HG02623 (cell line): ENCODE measurements around the gene TMEM196.
A peak's percentile ranks its signal among the peaks of the same experiment; 100 is the strongest.
"Not testable (repeated sequence)": the region's sequence is repeated elsewhere in the genome, so short reads cannot be mapped to it uniquely, and the experiment has no call there.

Experiments used
- ATAC-seq: cut with Tn5 transposase; IDR thresholded peaks from one replicate; pipeline ENCODE4 v1.9.1; 2021; ENCODE audit warnings: moderate library complexity; ENCODE audit not compliant: unreplicated experiment

TMEM196 gene

DNA sequence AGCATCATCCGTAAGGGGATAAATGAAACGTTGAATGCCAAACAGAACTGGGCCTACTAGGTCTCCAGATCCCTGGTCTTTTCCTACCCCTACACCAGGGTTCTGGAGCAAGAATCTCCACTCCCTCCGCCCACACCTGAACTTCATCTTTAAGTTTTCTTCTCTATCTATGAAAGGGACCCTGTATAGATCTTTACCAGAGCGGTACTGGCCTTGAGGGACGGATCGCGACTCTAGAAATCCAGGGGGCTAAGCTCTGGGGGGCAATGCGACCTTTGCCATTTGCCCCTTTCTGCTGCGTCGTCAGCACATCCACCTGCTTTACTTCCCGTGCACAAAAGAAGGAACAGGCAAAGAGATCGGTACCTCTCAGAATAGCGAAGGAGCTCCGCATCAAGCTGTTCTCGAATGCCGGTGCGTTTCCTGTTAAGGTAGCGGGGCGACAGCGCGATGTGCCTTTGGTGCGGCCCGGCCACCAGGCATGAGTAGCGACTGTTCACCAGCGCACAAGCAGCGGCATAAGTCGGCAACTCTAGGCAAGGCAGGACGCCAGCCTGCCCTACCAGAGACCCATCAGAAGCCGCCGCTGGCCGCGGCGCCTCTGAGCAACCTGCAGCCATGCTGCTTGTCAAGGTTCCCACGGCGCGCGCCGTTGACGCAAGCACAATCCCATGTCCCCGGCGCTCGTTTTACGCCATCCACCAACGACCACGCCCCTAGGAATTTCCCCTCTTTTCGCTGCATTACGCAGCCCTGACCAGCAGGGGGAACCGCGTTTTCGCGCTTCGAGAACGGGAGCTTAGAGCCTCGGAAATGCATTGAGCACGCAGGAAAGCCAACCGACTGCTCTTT, 64.8 kb downstream of the TMEM196 start, which contains the start of gene POLR1F:
Gene POLR1F (minus strand): TSS at position 641 of the 852 bp plus-strand sequence. CDS start 21 bp downstream, at position 620.
- peak; percentile 98 for ATAC-seq

DNA sequence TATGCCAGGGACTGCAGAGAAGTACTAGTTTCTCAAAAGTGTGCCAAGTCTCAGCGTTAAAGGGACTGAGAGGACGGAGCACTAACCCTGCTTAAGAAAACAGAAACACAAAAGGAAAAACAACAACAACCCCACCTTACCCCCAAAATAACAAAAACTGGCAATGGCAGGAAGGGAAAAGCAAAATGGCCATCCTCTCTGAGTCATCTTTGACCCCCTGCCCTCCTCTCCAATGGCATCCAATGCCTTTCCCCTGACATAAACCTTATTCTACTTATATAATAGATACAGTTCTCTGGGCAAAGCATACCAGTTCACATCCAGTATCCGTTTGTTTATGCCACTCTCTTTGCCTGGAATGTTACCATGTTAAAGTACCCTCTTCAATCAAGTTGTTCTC, 66.2 kb downstream of the TMEM196 start:
- ATAC-seq = no peak

DNA sequence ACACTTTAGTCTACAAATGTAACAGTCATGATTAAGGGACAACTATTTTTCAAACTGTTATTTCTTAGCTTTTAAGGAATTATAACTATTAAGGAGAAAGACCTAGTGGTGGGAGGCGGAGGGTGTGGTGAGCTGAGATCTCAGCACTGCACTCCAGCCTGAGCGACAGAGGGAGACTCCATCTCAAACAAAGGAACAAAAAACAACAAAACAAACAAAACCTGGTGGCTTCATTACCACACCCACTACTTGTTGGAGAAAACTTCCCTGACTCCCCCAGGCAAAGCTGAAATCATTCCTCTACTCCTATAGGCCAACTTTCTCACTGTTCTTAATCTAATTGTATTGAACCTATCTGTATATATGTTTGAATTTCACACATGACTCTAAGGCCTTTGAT, 67.8 kb downstream of the TMEM196 start:
- ATAC-seq = no peak

DNA sequence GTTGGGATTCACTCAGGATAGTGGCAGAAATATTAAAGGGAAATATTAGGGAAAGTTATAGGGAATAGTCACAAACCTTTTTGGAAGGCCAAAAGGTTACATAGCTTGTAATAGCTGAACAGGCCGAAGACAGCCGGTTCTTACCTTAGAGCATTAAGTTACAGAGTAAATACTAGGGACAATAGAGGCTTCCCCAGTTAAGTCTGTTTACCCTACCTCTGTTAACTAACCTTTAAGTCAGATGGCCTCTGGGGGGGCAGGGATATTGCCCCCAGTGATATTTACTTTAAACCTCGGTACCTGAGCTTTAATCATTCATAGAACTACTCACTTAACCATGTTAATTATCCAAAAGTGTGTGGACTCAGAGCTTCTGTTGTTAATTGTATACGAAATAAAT, 71.9 kb downstream of the TMEM196 start:
- no peak for ATAC-seq

DNA sequence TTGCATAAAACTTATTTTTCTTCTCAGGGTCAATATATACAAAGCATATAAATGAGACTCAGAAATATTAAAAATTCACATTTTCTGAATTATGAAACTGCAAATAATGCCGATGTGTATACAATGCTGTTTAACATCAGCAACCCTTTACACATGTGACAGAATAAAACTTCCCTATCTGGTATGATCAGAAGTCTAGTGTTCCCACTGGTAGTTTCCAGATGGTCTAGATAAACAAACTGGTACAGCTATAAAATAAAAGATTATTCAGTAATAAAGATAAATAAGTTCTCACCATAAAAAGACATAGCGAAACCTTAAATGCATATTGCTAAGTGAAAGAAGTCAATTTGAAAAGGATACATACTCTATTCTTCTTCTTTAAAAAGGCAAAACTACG, 72.5 kb downstream of the TMEM196 start:
- no peak for ATAC-seq

DNA sequence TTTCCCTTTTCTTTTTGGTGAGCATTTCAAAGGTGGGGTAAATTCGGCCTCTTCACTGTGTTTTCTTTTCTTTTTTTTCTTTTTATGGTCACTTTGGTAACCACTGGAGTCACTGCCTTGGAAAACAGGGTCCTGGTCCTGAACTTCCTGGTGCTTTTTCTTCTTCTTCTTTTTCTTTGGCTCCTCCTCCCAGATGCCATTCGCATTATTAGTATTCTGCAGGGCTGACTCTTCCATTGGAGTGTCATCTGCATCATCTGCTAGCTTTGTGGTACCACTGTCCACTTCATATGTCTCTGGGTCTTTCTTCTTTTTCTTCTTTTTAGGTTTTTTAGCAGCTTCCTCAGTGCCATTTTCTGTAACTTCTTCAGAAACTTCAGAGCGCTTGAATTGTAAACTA, 75.1 kb downstream of the TMEM196 start:
- ATAC-seq = no peak

DNA sequence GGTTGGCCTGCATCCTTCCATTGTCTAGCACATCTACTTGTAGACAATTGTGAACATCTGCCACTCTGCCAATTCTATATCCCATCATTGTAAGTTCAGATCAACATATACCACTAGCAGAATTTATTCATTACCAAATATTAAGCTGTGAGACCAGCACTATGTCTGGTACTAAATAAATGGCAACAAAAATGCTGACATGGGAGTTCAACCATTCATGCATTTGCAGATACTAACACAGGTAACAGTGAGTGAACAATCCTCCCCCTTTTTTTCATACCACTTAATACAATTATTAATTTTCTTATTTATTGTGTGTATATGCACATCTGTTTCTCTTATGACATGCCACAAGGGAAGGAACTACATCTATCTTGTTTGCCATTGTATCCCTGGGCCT, 76.5 kb downstream of the TMEM196 start:
- no peak for ATAC-seq

DNA sequence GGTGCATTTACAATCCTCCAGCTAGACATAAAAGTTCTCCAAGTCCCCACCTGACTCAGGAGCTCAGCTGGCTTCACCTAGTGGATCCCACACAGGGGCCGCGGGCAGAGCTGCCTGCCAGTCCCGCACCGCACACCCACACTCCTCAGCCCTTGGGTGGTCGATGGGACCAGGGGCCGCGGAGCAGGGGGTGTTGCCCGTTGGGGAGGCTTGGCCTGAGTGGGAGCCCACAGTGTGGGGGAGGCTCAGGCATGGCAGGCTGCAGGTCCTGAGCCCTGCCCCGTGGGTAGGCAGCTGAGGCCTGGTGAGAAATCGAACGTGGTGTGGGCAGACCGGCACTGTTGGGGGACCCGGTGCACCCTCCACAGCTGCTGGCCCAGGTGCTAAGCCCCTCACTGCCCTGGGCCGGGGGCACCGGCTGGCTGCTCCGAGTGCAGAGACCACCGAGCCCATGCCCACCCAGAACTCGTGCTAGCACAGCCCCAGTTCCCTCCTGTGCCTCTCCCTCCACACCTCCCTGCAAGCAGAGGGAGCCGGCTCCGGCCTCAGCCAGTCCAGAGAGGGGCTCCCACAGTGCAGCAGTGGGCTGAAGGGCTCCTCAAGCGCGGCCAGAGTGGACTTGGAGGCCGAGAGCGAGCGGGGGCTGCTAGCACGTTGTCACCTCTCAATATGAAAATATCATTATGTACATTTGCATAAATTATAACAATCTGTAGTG, 81.1 kb downstream of the TMEM196 start:
- ATAC-seq = no peak

DNA sequence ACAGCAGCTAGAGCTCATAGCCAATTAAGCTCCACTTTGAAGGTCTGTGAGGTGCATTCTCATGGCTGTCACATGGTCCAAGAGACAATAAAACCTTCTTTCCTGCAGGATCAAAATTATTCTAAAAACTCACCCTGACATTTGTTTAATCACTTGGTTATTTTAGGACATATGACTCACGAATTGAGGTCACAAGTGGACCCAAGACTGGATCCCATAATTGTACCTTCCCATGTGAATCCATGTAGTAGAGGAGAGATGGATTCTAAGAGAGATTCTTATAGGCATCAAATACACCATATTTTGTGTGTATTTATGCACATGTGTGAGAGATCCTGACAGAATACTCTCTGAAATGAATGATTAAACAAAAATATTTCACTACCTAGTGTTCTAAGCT, 82.7 kb downstream of the TMEM196 start:
- ATAC-seq = no peak

DNA sequence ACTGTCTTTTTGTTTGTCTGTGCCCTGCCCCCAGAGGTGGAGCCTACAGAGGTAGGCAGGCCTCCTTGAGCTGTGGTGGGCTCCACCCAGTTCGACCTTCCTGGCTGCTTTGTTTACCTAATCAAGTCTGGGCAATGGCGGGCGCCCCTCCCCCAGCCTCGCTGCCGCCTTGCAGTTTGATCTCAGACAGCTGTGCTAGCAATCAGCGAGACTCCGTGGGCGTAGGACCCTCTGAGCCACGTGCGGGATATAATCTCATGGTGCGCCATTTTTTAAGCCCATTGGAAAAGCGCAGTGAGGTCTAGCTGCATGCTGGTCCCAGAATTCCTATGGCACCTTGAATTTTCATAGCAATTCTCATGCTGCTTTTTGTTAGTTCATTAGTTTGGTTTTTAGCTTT, 84.3 kb downstream of the TMEM196 start:
- ATAC-seq = not testable (repeated sequence)

DNA sequence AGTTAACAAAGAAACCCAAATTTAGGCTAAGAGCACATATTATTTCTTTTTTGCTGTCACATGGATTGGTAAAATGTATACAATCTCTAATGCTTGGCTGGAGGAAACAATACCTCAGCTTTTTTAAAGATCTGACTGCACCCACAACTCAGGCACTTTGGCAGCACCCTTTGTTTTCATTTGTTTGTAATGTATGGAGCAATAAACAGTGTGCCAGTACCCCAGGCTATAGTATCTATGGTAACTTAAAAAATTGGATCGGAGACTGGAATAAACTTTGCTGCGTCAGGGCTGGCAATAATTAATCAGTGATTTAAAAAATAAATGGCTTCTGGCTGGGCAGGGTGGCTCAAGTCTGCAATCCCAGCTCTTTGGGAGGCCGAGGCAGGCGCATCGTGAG, 91.8 kb downstream of the TMEM196 start:
- ATAC-seq = no peak

DNA sequence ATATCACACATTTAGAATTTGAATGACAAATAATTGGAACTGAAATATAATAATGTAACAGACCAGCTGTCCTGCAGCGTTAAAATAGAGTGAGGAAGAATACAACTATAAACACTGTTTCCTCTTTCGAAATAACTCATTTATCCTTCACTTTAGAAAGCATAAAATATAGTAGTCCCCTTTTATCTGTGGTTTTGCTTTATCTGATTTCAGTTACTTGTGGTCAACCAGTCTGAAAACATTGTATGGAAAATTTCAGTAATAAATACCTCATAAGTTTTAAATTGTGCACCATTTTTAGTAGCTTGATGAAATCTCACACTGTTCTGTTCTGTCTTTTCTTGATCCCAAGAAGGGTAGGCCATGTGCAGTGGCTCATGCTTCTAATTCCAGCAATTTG, 96.2 kb downstream of the TMEM196 start:
- peak; percentile 72 for ATAC-seq

DNA sequence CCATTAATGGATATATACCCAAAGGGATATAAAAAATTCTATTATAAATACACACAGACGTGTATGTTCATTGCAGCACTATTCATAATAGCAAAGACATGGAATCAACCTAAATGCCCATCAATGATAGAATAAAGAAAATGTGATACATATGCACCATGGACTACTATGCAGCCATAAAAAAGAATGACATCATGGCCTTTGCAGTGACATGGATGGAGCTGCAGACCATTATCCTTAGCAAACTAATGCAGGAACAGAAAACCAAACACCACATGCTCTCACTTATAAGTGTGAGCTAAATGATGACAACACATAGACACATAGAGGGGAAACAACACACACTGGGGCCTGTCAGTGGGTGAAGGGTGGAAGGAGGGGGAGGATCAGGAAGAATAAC, 97.6 kb downstream of the TMEM196 start:
- ATAC-seq = no peak

DNA sequence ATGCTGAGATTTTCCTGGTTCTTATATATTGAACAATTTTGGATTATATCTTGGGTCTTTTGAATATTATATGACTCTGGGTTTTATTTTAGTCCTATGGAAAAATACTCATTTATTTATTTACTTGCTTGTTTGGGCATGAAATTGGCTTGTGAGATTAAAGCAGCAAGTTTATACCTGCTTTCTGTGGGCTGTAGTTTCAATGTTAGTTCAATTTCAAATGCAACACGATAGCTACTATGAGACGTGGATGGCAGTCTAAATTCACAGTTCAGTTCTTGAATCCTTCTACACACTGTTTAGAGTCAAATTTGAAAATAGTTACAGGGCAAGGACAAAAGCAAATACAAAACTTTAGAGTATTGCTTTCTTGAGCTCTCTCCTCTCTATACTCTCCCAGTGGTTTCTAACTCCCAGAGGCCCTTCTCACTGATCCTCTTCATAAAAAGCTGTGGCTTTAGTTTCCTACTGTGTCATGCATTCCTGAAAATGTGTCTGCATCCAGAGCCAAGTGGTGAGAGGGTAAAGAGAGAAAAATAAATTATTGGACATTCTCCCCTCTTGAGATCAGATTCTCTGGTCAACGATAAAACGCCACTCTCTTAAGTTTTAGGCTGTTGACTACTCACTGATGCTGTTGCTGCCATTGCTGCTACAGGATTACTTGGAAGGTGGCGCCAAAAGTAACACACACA, 99.0 kb downstream of the TMEM196 start:
- ATAC-seq = no peak

DNA sequence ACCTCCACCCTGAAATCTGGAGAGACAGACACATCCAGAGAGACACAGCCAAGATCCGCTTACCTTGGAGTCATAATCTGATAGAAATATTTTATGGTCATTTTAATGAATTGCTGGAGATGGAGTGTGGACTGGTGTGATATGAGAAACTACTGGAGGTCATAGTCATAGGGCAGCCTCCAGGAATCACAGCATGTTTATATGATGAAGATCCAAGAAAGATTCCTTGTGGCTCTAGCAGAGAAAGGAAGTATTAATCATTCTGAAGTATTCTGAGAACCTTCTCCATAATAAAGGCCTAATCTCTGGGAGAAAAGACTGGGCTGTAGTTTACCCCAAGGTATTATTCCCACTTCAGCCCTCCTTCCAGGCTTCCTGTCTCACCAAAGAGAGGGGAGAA, 102.6 kb downstream of the TMEM196 start:
- ATAC-seq = no peak
